Esophagus squamous epithelium (tissue), 5 donors: ENCODE data around the gene LRRC4C. TPM values are rescaled to one million over a fixed set of nuclear protein-coding genes. Genes with fewer than 3 reads are reported as not detected.

ENCODE experiments used
- DNase-seq: peaks from one replicate; lab custom pipeline; 2025; lab: John Stamatoyannopoulos, UW
- H3K27ac ChIP-seq, 4 donors: fragments of 200-600 bp; sonication (generic); one replicate each; pipeline ENCODE4 v1.5.1; 2016 to 2019; ENCODE audit warnings: mild to moderate bottlenecking in 1 of 4
- H3K27me3 ChIP-seq, 4 donors: fragments of 200-600 bp; sonication (generic); 1 replicate in 3 of 4; 2 replicates in 1 of 4; pipeline versions ENCODE4 v1.5.1 to v1.6.0; 2017 to 2021; ENCODE audit warnings: antibody characterized with exemption in 1 of 4
- H3K36me3 ChIP-seq, 3 donors: fragments of 200-600 bp; sonication (generic); one replicate each; pipeline ENCODE4 v1.5.1; 2016 to 2019
- H3K4me1 ChIP-seq, 3 donors: fragments of 200-600 bp; sonication (generic); one replicate each; pipeline ENCODE4 v1.5.1; 2017 to 2019
- H3K4me3 ChIP-seq, 4 donors: fragments of 200-600 bp; sonication (generic); 1 replicate in 3 of 4; 2 replicates in 1 of 4; pipeline ENCODE4 v1.5.1; 2016 to 2019; ENCODE audit warnings: mild to moderate bottlenecking in 2 of 4, moderate library complexity in 1 of 4
- H3K9me3 ChIP-seq, 3 donors: fragments of 200-600 bp; sonication (generic); one replicate each; pipeline ENCODE4 v1.5.1; 2016 to 2019
- CTCF ChIP-seq, 6 experiments: fragments of 450-650 bp in 4 of 6; fragments of 200-600 bp in 2 of 6; sonication (generic) in 2 of 6; IDR thresholded peaks; one replicate each; pipeline ENCODE4 v1.5.1; 2016 to 2019; ENCODE audit warnings: antibody characterized with exemption in 6 of 6, mild to moderate bottlenecking in 4 of 6, moderate library complexity in 4 of 6
- POLR2A ChIP-seq, 4 donors: fragments of 450-650 bp; IDR thresholded peaks; one replicate each; pipeline ENCODE4 v1.6.1; 2017; ENCODE audit warnings: antibody characterized with exemption in 4 of 4, mild to moderate bottlenecking in 4 of 4, moderate library complexity in 3 of 4
- WGBS, 2 donors: methylation state at CpG; one replicate each; pipeline ENCODE4 v1.1.5; 2018; 5-methylcytosine and 5-hydroxymethylcytosine counted together
- intact Hi-C: fragments of 100-400 bp; cut with DNase I; formaldehyde crosslinking; loops from one replicate; pipeline ENCODE4 v1.15.0; 2022
- total RNA-seq, 4 donors: library from RNA; depleted of rRNA; stranded (reverse); fragments of >200 nt; gene quantifications; one replicate each; pipeline ENCODE4 v1.1.0, GENCODE V29; 2016
- donor health status: DM: yes; HTN: yes; CAD: no.

LRRC4C gene
- total RNA-seq, 4 donors from 2014 or later = 0.09 to 0.38 (median 0.30) TPM; not detected in 1

GRCh38 chr11:40240284-40240683 is 1219.2 kb downstream of the LRRC4C start:
- TF ChIP-seq POLR2A (IDR thresholded peaks at IDR 0.05) (no peak), CTCF (IDR thresholded peaks at IDR 0.05) (no peak)

GRCh38 chr11:40236526-40236925 is 1222.9 kb downstream of the LRRC4C start:
- Histone ChIP-seq H3K36me3 (no peaks in the 10 kb centered on the region), H3K9me3 (no peaks in the 10 kb centered on the region), H3K27ac (no peak overlapping the region), H3K27me3 (no peaks in the 10 kb centered on the region), H3K4me1 (no peaks in the 10 kb centered on the region), H3K4me3 (no peak overlapping the region)
- DNase-seq = no peak
- no peak for TF ChIP-seq POLR2A (IDR thresholded peaks at IDR 0.05)
- TF ChIP-seq CTCF (IDR thresholded peaks at IDR 0.05) = no peak
- intact Hi-C loops = no loop called here
- 47 to 49% methylated on average over 3 of the region's 3 CpGs for WGBS, 2 donors

More at GRCh38 chr11:40240284-40240683, 1219.2 kb downstream of the LRRC4C start:
- Histone ChIP-seq H3K27me3 (no peaks in the 10 kb centered on the region), H3K4me3 (no peak overlapping the region), H3K9me3 (no peaks in the 10 kb centered on the region), H3K36me3 (no peaks in the 10 kb centered on the region), H3K27ac (no peak overlapping the region), H3K4me1 (no peaks in the 10 kb centered on the region)
- 83 to 91% methylated on average over 2 of the region's 2 CpGs for WGBS, 2 donors
- DNase-seq = no peak
- intact Hi-C loops = no loop called here

- intact Hi-C loops = no loop called here
- H3K27ac ChIP-seq = no peak overlapping the region
- 45 to 47% methylated on average over 3 of the region's 3 CpGs for WGBS, 2 donors
These were observed 1223.6 kb downstream of the LRRC4C start for GRCh38 chr11:40235841-40236240.

GRCh38 chr11:40230821-40231220 is 1228.6 kb downstream of the LRRC4C start:
- intact Hi-C loops = no loop called here
- Histone ChIP-seq H3K27ac (no peak overlapping the region), H3K4me3 (no peak overlapping the region), H3K27me3 (no peaks in the 10 kb centered on the region), H3K36me3 (no peaks in the 10 kb centered on the region), H3K4me1 (no peaks in the 10 kb centered on the region), H3K9me3 (no peaks in the 10 kb centered on the region)
- no peak for DNase-seq
- TF ChIP-seq CTCF (IDR thresholded peaks at IDR 0.05) = no peak
- no peak for TF ChIP-seq POLR2A (IDR thresholded peaks at IDR 0.05)
- 39% methylated on average over 2 of the region's 2 CpGs for WGBS, 2 donors

More at GRCh38 chr11:40235841-40236240, 1223.6 kb downstream of the LRRC4C start:
- no peaks in the 10 kb centered on the region for H3K4me1 ChIP-seq
- no peak for DNase-seq
- TF ChIP-seq POLR2A (IDR thresholded peaks at IDR 0.05) (no peak), CTCF (IDR thresholded peaks at IDR 0.05) (no peak)
- H3K9me3 ChIP-seq = no peaks in the 10 kb centered on the region
- H3K27me3 ChIP-seq = no peaks in the 10 kb centered on the region
- H3K36me3 ChIP-seq = no peaks in the 10 kb centered on the region
- no peak overlapping the region for H3K4me3 ChIP-seq

GRCh38 chr11:40228662-40229061 is 1230.8 kb downstream of the LRRC4C start:
- 34 to 47% methylated on average over 3 of the region's 3 CpGs for WGBS, 2 donors
- intact Hi-C loops = no loop called here
- no peak for TF ChIP-seq CTCF (IDR thresholded peaks at IDR 0.05)
- TF ChIP-seq POLR2A (IDR thresholded peaks at IDR 0.05) = no peak

More at GRCh38 chr11:40228662-40229061, 1230.8 kb downstream of the LRRC4C start:
- DNase-seq = no peak
- Histone ChIP-seq H3K4me3 (no peak overlapping the region), H3K4me1 (no peaks in the 10 kb centered on the region), H3K36me3 (no peaks in the 10 kb centered on the region), H3K27ac (no peak overlapping the region), H3K27me3 (no peaks in the 10 kb centered on the region), H3K9me3 (no peaks in the 10 kb centered on the region)
